H1 (cell line): ENCODE data around the gene TRNP1. TPM values are rescaled to one million over a fixed set of nuclear protein-coding genes. Genes with fewer than 3 reads are reported as not detected.

ENCODE experiments used
- POLR2AphosphoS5 ChIP-seq: IDR thresholded peaks from 2 replicates; pipeline ENCODE4 v1.6.1; 2011; ENCODE audit warnings: low read depth, low read length
- polyA plus RNA-seq, 7 experiments: library from polyadenylated mRNA; depleted of rRNA in 3 of 7; stranded (reverse) in 5 of 7; unstranded in 2 of 7; fragments of >200 nt in 5 of 7; fragments of 200-250 nt in 2 of 7; gene quantifications; 1 replicate in 5 of 7; 2 replicates in 1 of 7; 4 replicates in 1 of 7; pipeline versions ENCODE4 v1.2.1 to v1.2.3, GENCODE V29; 2011 to 2013; ENCODE audit warnings: missing spikeins in 2 of 7, mixed read lengths in 2 of 7
- total RNA-seq: library from RNA; stranded (reverse); fragmentation: NEBNext Ultra II Directional; extraction: Animal tissue kit (Norgen Biotek cat#: 25700); gene quantifications from 2 replicates; pipeline ENCODE4 v1.2.1, GENCODE V29; 2021
- TF ChIP-seq, protein P1 (sequence below): IDR thresholded peaks from 2 replicates; pipeline ENCODE4 v1.6.1; 2012; ENCODE audit warnings: inconsistent platforms

Gene TRNP1
- total and polyA plus RNA-seq, 2 of the 8 experiments (the other 6 are each of a cell fraction or from before 2014, with no cell fraction given), result 51.7 to 102 TPM

DNA sequence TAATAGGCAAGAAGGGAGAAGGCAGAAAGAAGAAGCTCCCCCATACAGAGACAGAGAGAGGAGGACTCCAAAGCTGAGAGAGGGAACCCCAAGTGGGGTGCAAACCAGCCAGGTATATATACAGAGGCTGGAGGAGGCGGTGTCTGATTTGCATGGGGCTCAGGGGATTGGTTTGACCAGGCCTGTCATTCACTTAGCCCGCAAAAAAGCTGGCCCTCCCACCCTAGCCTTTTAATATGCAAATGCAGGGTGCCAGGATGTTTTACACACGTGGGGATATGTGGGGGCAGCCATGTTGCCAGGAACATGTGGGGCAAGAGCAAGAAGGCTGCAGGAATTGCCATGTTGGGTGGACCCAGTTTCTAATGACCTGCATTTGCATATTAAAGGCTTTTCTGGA is 56.1 kb downstream of the TRNP1 start (continued):
- TF ChIP-seq, protein P1, sequence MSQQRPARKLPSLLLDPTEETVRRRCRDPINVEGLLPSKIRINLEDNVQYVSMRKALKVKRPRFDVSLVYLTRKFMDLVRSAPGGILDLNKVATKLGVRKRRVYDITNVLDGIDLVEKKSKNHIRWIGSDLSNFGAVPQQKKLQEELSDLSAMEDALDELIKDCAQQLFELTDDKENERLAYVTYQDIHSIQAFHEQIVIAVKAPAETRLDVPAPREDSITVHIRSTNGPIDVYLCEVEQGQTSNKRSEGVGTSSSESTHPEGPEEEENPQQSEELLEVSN, result peak; percentile 78
- TF ChIP-seq POLR2AphosphoS5, result no peak

Other genes starting within 250 kb of the TRNP1 start
- gene PIGV, start 205.7 kb upstream of the TRNP1 start, total RNA-seq, result 8.5 and 9.3 TPM in 2 replicates
- 20.9 and 22.4 TPM in 2 replicates for gene PIGV, start 205.7 kb upstream of the TRNP1 start, polyA plus RNA-seq (2011; rRNA removed)
- 29.2 and 29.7 TPM in 2 replicates for gene ZDHHC18, start 167.0 kb upstream of the TRNP1 start, total RNA-seq
- 49.8 and 61.3 TPM in 2 replicates for gene ZDHHC18, start 167.0 kb upstream of the TRNP1 start, polyA plus RNA-seq (2011; rRNA removed)
- 3.9 and 4.0 TPM in 2 replicates for gene SFN, start 130.5 kb upstream of the TRNP1 start, total RNA-seq
- gene SFN, start 130.5 kb upstream of the TRNP1 start, polyA plus RNA-seq (2011; rRNA removed), result 3.3 and 4.2 TPM in 2 replicates
- 29.6 and 36.8 TPM in 2 replicates for gene GPN2, start 103.4 kb upstream of the TRNP1 start, total RNA-seq
- gene GPN2, start 103.4 kb upstream of the TRNP1 start, polyA plus RNA-seq (2011; rRNA removed), result 27.3 and 34.8 TPM in 2 replicates
- gene GPATCH3, start 93.2 kb upstream of the TRNP1 start, total RNA-seq, result 17.4 and 19.8 TPM in 2 replicates
- 7.9 and 11.6 TPM in 2 replicates for gene GPATCH3, start 93.2 kb upstream of the TRNP1 start, polyA plus RNA-seq (2011; rRNA removed)
- gene NR0B2, start 79.7 kb upstream of the TRNP1 start, total RNA-seq, result not detected in 2 replicates
- gene NR0B2, start 79.7 kb upstream of the TRNP1 start, polyA plus RNA-seq (2011; rRNA removed), result not detected in 2 replicates
- 131 and 134 TPM in 2 replicates for gene NUDC, start 71.9 kb upstream of the TRNP1 start, total RNA-seq
- gene NUDC, start 71.9 kb upstream of the TRNP1 start, polyA plus RNA-seq (2011; rRNA removed), result 43.2 and 53.5 TPM in 2 replicates
- 16.7 and 16.9 TPM in 2 replicates for gene KDF1, start 33.2 kb upstream of the TRNP1 start, total RNA-seq
- 37.5 and 44.3 TPM in 2 replicates for gene KDF1, start 33.2 kb upstream of the TRNP1 start, polyA plus RNA-seq (2011; rRNA removed)
- 118 and 129 TPM in 2 replicates for gene TENT5B, start 19.2 kb downstream of the TRNP1 start, total RNA-seq
- 119 and 188 TPM in 2 replicates for gene TENT5B, start 19.2 kb downstream of the TRNP1 start, polyA plus RNA-seq (2011; rRNA removed)
- gene SLC9A1, start 161.4 kb downstream of the TRNP1 start, total RNA-seq, result 25.1 and 25.5 TPM in 2 replicates
- 11.3 and 17.3 TPM in 2 replicates for gene SLC9A1, start 161.4 kb downstream of the TRNP1 start, polyA plus RNA-seq (2011; rRNA removed)
- gene WDTC1, start 240.9 kb downstream of the TRNP1 start, total RNA-seq, result 17.5 and 18.7 TPM in 2 replicates
- 7.5 and 11.7 TPM in 2 replicates for gene WDTC1, start 240.9 kb downstream of the TRNP1 start, polyA plus RNA-seq (2011; rRNA removed)